ENCODE measurements around the gene SPAAR. TPM values are rescaled to one million over a fixed set of nuclear protein-coding genes. Genes with fewer than 3 reads are reported as not detected.
"Not testable (repeated sequence)": the region's sequence is repeated elsewhere in the genome, so short reads cannot be mapped to it uniquely, and the experiment has no call there.

SPAAR gene
- total RNA-seq, 2 donors from 2014 or later: not detected

DNA sequence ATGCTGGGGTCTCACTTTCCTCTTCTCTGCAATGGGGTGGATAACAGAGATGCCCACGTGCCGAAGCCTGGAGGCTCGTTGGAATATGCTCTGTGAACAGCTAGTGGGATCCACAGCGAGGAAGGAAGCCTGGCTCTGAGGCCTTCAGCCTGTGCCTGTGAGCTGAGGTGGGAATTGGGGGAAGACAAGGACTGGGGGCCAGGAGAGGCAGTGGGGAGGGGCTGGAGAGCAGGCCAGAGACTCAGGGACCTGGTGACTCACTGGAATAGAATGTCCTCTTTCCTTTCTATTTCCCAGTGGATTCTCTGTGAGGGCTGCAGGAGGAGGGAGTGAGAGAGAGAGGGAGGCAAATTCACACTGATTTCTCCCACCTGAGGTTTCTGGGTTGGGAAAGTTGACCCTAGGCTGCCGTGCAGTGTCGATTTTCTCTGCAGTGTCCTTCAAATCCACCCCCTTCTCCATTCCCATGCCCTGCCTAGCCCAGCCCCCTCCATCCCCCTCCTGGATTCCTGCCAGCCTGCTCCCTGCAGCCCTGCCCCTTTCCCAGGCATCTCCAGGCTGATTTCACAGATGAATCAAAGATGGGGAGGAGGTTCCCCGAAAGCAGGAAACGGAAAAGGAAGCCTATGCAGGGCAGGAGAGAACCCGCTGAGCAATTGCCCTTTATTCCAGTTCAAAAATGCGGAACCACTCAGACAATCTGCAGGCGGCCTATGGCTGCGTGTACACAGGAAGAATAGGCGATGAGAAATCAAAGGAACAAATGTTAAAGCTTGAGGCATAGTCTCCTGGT is 1.4 kb upstream of the SPAAR start:
- DNase-seq (ENCODE audit: low spot score) (no peak), ATAC-seq (no peak)
- Mint-ChIP-seq H3K9me3 (no peaks in the 10 kb centered on the region), H3K4me3 (no peak overlapping the region), H3K27me3 (peaks cover 0 to 1% of the 10 kb centered on the region in 2 donors), H3K27ac (no peak overlapping the region), H3K4me1 (ENCODE audit: low read depth in 2 of 2) (peaks cover 4 to 7% of the 10 kb centered on the region in 2 donors), H3K36me3 (no peaks in the 10 kb centered on the region)

DNA sequence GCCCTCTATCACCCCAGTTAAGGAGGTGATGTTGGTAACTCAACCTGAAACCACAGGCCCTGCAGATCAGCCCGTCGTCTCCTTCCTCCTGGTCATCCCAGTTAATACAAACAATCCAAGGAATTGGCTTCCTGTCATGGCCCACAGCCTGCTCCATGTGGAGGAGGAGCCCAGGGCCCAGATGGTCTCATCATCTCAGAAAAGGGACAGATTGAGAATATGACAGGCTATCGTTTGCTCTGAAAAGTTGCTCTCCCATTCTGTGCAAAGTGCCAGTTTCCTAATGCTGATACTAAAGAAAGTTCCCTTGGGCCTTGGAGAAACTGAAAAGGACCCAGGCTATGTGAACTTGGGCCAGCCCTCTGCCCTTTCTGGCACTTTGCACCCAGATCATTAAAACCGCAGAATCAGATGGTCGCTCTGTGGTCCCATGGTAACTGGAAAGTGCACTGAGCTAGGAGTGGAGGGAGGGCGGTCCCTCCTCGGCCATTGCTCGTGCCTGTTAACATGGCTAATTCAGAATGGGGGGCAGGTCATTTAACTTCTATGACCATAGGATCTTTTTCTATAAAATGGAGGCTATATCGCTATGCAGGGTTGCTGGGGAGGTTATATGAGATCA is 675 bp upstream of the SPAAR start:
- Mint-ChIP-seq H3K27ac (no peak overlapping the region), H3K9me3 (no peaks in the 10 kb centered on the region), H3K36me3 (no peaks in the 10 kb centered on the region), H3K27me3 (no peaks in the 10 kb centered on the region), H3K4me3 (no peak overlapping the region), H3K4me1 (ENCODE audit: low read depth in 2 of 2) (peaks cover 4 to 7% of the 10 kb centered on the region in 2 donors)
- ATAC-seq: no peak
- no peak for DNase-seq (ENCODE audit: low spot score)

DNA sequence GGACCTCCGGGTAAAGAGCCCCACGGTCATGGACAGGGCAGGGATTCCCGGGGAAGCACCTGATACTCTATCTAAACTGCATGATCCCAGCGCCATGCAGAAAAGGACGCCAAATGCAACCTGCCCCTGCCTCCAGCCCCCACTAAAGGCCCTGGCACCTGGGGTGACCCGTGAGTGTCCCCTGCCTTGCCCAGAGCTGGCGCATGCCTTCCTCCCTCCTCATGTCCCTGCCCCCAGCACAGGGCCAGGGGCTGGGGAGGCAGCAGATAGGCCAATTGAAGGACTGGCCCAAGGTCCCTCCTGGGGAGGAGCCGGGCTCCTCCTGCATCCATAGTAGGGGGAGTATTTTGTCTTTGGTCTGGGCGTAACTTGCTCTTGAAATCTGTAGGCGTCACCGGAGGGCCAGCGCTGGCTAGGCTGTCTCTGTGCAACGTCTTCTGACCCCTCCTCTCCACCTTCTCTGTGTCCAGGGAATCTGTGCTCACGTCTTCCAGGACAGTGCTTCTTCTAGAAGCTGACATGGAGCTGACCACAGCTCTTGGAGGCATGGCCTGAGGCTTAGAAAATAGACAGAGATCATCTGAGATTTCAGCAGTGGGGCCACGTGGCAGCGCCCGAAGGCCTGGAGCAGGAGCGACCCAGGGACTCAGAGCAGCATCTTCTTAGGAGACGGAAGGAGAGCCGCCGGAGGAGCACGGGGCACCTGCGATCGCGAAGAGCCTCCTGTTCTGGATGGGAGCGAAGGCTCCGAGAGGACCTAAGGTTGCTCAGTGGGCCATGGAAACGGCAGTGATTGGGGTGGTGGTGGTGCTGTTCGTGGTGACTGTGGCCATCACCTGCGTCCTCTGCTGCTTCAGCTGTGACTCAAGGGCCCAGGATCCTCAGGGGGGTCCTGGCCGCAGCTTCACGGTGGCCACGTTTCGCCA is 660 bp downstream of the SPAAR start:
- no peak overlapping the region for H3K27ac Mint-ChIP-seq
- no peaks in the 10 kb centered on the region for H3K36me3 Mint-ChIP-seq
- H3K4me3 Mint-ChIP-seq: no peak overlapping the region

GRCh38 chr9:35910613-35911359 is 1.5 kb downstream of the SPAAR start:
- DNase-seq (ENCODE audit: low spot score) (no peak), ATAC-seq (no peak)
- Mint-ChIP-seq H3K27ac (no peak overlapping the region), H3K36me3 (no peaks in the 10 kb centered on the region), H3K27me3 (no peaks in the 10 kb centered on the region), H3K4me3 (no peak overlapping the region), H3K4me1 (ENCODE audit: low read depth in 2 of 2) (peaks cover 4 to 7% of the 10 kb centered on the region in 2 donors), H3K9me3 (no peaks in the 10 kb centered on the region)

More for the DNA sequence above, 660 bp downstream of the SPAAR start:
- H3K4me1 Mint-ChIP-seq (ENCODE audit: low read depth in 2 of 2): peaks cover 4 to 7% of the 10 kb centered on the region in 2 donors
- no peak for DNase-seq (ENCODE audit: low spot score)
- H3K9me3 Mint-ChIP-seq: no peaks in the 10 kb centered on the region
- H3K27me3 Mint-ChIP-seq: no peaks in the 10 kb centered on the region
- ATAC-seq: no peak

DNA sequence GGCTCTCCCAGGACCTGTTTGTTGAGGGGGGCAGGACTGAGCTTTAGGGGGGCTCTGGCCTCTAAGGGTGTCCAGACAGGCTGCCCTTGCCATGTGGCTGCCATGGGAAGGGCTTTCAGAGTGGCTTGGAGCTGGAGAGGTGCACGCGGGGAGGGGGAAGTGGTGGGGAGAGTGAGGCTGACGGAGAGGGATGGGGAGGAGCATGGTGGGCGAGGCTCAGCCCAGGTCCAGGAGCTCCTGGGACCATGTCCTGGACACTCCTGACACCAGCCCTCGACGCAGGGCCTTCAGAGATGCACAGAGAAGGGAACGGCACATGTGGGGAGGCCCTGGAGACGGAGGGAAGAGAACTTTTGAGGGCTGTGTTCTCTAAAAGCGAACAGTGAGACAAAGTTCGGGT is 2.4 kb downstream of the SPAAR start:
- no peak overlapping the region for H3K27ac Mint-ChIP-seq
- DNase-seq (ENCODE audit: low spot score) (no peak), ATAC-seq (no peak)
- H3K4me3 Mint-ChIP-seq: no peak overlapping the region
- no peaks in the 10 kb centered on the region for H3K9me3 Mint-ChIP-seq
- peaks cover 4 to 7% of the 10 kb centered on the region in 2 donors for H3K4me1 Mint-ChIP-seq (ENCODE audit: low read depth in 2 of 2)
- no peaks in the 10 kb centered on the region for H3K36me3 Mint-ChIP-seq
- no peaks in the 10 kb centered on the region for H3K27me3 Mint-ChIP-seq

GRCh38 chr9:35912791-35913400 is 3.6 kb downstream of the SPAAR start:
- H3K4me1 Mint-ChIP-seq (ENCODE audit: low read depth in 2 of 2): peaks cover 4 to 7% of the 10 kb centered on the region in 2 donors
- H3K27me3 Mint-ChIP-seq: no peaks in the 10 kb centered on the region
- no peaks in the 10 kb centered on the region for H3K9me3 Mint-ChIP-seq
- DNase-seq (ENCODE audit: low spot score) (no peak), ATAC-seq (no peak)
- H3K27ac Mint-ChIP-seq: no peak overlapping the region
- no peak overlapping the region for H3K4me3 Mint-ChIP-seq
- no peaks in the 10 kb centered on the region for H3K36me3 Mint-ChIP-seq

DNA sequence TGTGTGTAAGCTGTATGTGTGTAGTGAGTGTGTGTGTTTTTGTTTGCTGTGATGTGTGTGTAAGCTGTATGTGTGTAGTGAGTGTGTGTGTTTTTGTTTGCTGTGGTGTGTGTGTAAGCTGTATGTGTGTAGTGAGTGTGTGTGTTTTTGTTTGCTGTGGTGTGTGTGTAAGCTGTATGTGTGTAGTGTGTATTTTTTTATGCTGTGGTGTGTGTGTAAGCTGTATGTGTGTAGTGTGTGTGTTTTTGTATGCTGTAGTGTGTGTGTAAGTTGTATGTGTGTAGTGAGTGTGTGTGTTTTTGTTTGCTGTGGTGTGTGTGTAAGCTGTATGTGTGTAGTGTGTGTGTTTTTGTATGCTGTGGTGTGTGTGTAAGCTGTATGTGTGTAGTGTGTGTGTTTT is 4.1 kb downstream of the SPAAR start:
- H3K9me3 Mint-ChIP-seq; H3K27ac Mint-ChIP-seq; H3K36me3 Mint-ChIP-seq; ATAC-seq; H3K4me3 Mint-ChIP-seq; H3K4me1 Mint-ChIP-seq (ENCODE audit: low read depth in 2 of 2); DNase-seq (ENCODE audit: low spot score); H3K27me3 Mint-ChIP-seq: not testable (repeated sequence)

GRCh38 chr9:35914301-35914807 is 5.1 kb downstream of the SPAAR start:
- Mint-ChIP-seq H3K27ac (no peak overlapping the region), H3K4me3 (no peak overlapping the region), H3K4me1 (ENCODE audit: low read depth in 2 of 2) (peaks cover 4 to 7% of the 10 kb centered on the region in 2 donors), H3K9me3 (no peaks in the 10 kb centered on the region), H3K36me3 (no peaks in the 10 kb centered on the region), H3K27me3 (no peaks in the 10 kb centered on the region)
- no peak for DNase-seq (ENCODE audit: low spot score)
- peak in 1 of 2 donors; percentile 18 for ATAC-seq

DNA sequence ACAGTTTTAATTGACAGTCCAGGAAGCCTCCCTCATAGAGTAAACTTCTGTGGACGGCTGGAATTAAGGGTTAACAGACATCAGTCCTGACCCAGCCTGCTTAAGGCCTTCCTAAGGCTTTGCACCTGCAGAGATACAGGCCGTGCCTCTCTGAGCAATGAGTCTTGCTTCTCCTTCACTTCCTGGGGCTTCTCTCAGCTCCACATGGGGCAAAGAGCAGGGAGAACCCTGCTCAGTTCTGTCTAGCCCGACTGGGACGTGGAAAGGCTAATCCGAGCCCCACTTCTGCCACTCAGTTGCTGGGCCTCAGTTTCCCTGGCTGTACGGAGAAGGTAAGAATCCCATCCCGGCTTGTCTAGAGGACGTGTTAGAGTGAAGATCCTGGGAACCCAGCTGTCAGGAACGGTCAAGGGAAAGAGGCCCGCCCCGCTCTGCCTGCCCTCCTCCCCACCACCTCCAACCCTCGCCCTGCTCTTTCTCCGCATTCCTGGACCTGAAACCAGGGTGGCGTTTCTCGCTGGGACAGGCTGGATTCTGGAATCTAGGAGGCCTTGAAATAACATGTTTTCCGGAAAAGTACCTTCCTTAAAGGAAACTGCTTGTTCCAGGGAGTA is 6.5 kb downstream of the SPAAR start:
- Mint-ChIP-seq H3K27ac (no peak overlapping the region), H3K27me3 (no peaks in the 10 kb centered on the region), H3K36me3 (no peaks in the 10 kb centered on the region), H3K9me3 (no peaks in the 10 kb centered on the region), H3K4me3 (no peak overlapping the region), H3K4me1 (ENCODE audit: low read depth in 2 of 2) (peaks cover 3 to 5% of the 10 kb centered on the region in 2 donors)
- DNase-seq (ENCODE audit: low spot score) (no peak), ATAC-seq (no peak)

GRCh38 chr9:35917261-35917660 is 8.0 kb downstream of the SPAAR start:
- ATAC-seq (peak; percentile 37 to 59), DNase-seq (ENCODE audit: low spot score) (no peak)
- Mint-ChIP-seq H3K36me3 (no peaks in the 10 kb centered on the region), H3K9me3 (no peaks in the 10 kb centered on the region), H3K4me3 (no peak overlapping the region), H3K27me3 (peaks cover 0 to 7% of the 10 kb centered on the region in 2 donors), H3K27ac (no peak overlapping the region), H3K4me1 (ENCODE audit: low read depth in 2 of 2) (no peaks in the 10 kb centered on the region)

DNA sequence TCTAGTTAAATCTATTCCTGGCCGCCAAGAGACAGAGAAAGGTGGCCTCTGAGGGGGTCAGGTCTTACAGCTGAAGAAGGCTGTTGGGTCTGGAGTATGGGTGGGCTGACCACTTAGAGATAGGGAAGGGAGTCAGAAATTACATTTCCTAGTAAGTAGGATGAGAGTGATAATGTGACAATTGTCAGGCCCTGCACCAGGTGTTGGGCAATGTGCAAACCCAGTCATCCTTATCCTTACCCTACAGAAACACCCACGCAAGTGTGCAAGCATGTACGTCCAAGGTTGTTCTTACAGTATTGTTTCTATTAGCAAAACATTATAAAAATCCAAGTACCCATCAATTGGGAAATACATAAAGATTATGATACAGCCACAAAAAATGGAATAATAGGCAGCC is 9.5 kb downstream of the SPAAR start:
- Mint-ChIP-seq H3K4me1 (ENCODE audit: low read depth in 2 of 2) (no peaks in the 10 kb centered on the region), H3K27me3 (peaks cover 7 to 8% of the 10 kb centered on the region in 2 donors), H3K9me3 (no peaks in the 10 kb centered on the region), H3K4me3 (no peak overlapping the region), H3K36me3 (no peaks in the 10 kb centered on the region), H3K27ac (no peak overlapping the region)
- DNase-seq (ENCODE audit: low spot score): no peak
- ATAC-seq: no peak

GRCh38 chr9:35919212-35920008 is 10.1 kb downstream of the SPAAR start:
- Mint-ChIP-seq H3K36me3 (no peaks in the 10 kb centered on the region), H3K4me3 (no peak overlapping the region), H3K27me3 (peaks cover 8 to 10% of the 10 kb centered on the region in 2 donors), H3K4me1 (ENCODE audit: low read depth in 2 of 2) (no peaks in the 10 kb centered on the region), H3K9me3 (no peaks in the 10 kb centered on the region), H3K27ac (no peak overlapping the region)
- no peak for DNase-seq (ENCODE audit: low spot score)
- ATAC-seq: no peak
